Breast epithelium (tissue), 3 donors: ENCODE measurements around the gene MYRF.

Experiments
- CTCF ChIP-seq, 3 donors: fragments of 450-650 bp; IDR thresholded peaks; one replicate each; pipeline ENCODE4 v1.5.1; 2016 to 2017; ENCODE audit warnings: antibody characterized with exemption in 3 of 3, mild to moderate bottlenecking in 3 of 3, moderate library complexity in 3 of 3
- POLR2A ChIP-seq: fragments of 450-650 bp; IDR thresholded peaks from one replicate; pipeline ENCODE4 v1.6.1; 2016; ENCODE audit warnings: antibody characterized with exemption, mild to moderate bottlenecking, moderate library complexity
- POLR2AphosphoS5 ChIP-seq, 3 donors: sonication (generic); formaldehyde crosslinking; IDR thresholded peaks; one replicate each; pipeline ENCODE4 v1.6.1; 2017; ENCODE audit warnings: antibody characterized with exemption in 3 of 3

- TF ChIP-seq POLR2A (no peak), CTCF (IDR thresholded peaks at IDR 0.05) (peak in 2 of 3 donors; percentile 10 to 41), POLR2AphosphoS5 (IDR thresholded peaks at IDR 0.05) (no peak)
These were observed at the start of gene MYRF for GRCh38 chr11:61752117-61752924.
